ENCODE measurements around the gene STXBP4.

The STXBP4 gene

GRCh38 chr17:55037828-55038227 lies 69.3 kb downstream of the STXBP4 start:
- no peak overlapping the region for H3K4me3 ChIP-seq (ENCODE audit: low read length)
- TF ChIP-seq CTCF (conservative IDR thresholded peaks at IDR 0.05; ENCODE audit: low read length), result no peak
- no peak for DNase-seq (ENCODE audit: low read depth)

GRCh38 chr17:55038291-55038690 lies 69.7 kb downstream of the STXBP4 start:
- DNase-seq (ENCODE audit: low read depth), result no peak
- H3K4me3 ChIP-seq (ENCODE audit: low read length), result no peak overlapping the region
- no peak for TF ChIP-seq CTCF (conservative IDR thresholded peaks at IDR 0.05; ENCODE audit: low read length)

GRCh38 chr17:55040611-55041010 lies 72.0 kb downstream of the STXBP4 start:
- peak; percentile 8 for DNase-seq (ENCODE audit: low read depth)
- no peak overlapping the region for H3K4me3 ChIP-seq (ENCODE audit: low read length)
- TF ChIP-seq CTCF (conservative IDR thresholded peaks at IDR 0.05; ENCODE audit: low read length), result no peak

DNA sequence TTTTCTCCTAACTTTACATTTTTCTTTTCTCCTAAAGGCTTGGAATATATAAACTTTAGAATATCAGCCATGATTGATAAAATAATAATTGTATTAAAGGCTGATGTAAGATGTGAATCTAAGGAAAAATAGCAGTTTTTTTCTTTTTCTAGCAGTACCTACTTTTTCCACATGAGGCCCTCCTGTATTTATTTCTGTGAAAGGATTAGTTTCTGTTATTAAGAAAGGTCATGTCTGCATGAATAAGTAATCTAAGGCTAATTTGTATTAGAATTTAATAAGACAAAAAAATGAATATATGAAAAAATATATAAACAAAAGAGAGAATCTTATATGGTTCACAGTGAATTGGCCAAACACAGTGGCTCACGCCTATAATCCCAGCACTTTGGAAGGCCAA lies 85.3 kb downstream of the STXBP4 start:
- H3K4me3 ChIP-seq (ENCODE audit: low read length), result no peak overlapping the region
- DNase-seq (ENCODE audit: low read depth), result no peak
- peak; percentile 51 for TF ChIP-seq CTCF (conservative IDR thresholded peaks at IDR 0.05; ENCODE audit: low read length)

DNA sequence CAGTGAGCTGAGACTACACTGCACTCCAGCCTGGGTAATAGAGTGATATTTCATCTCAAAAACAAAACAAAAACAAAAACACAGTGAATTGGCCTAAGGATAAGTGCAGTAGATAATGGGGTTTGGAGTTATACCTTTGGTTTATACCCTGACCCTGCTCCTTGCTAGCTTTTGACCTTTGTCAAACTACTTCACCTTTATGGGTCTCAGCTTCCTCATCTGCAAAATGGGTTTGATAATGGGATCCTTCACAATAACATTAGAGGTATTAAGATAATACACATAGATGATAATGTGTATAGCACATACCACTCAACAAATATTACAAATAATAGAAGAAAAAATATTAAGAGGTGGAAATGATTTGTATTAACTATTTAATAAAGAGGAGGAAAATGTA lies 85.9 kb downstream of the STXBP4 start:
- no peak for TF ChIP-seq CTCF (conservative IDR thresholded peaks at IDR 0.05; ENCODE audit: low read length)
- H3K4me3 ChIP-seq (ENCODE audit: low read length), result no peak overlapping the region
- DNase-seq (ENCODE audit: low read depth), result no peak

GRCh38 chr17:55056526-55056925 lies 88.0 kb downstream of the STXBP4 start:
- no peak for TF ChIP-seq CTCF (conservative IDR thresholded peaks at IDR 0.05; ENCODE audit: low read length)
- no peak for DNase-seq (ENCODE audit: low read depth)
- no peak overlapping the region for H3K4me3 ChIP-seq (ENCODE audit: low read length)

- no peak for TF ChIP-seq CTCF (conservative IDR thresholded peaks at IDR 0.05; ENCODE audit: low read length)
- no peak for DNase-seq (ENCODE audit: low read depth)
- H3K4me3 ChIP-seq (ENCODE audit: low read length), result no peak overlapping the region
Observed at GRCh38 chr17:55057184-55057583, 88.6 kb downstream of the STXBP4 start.
